Measurements from ENCODE around the gene CBY2. TPM values are rescaled to one million over a fixed set of nuclear protein-coding genes. Genes with fewer than 3 reads are reported as not detected.

Gene CBY2
- total RNA-seq, 1 experiment from 2014 or later = not detected

DNA sequence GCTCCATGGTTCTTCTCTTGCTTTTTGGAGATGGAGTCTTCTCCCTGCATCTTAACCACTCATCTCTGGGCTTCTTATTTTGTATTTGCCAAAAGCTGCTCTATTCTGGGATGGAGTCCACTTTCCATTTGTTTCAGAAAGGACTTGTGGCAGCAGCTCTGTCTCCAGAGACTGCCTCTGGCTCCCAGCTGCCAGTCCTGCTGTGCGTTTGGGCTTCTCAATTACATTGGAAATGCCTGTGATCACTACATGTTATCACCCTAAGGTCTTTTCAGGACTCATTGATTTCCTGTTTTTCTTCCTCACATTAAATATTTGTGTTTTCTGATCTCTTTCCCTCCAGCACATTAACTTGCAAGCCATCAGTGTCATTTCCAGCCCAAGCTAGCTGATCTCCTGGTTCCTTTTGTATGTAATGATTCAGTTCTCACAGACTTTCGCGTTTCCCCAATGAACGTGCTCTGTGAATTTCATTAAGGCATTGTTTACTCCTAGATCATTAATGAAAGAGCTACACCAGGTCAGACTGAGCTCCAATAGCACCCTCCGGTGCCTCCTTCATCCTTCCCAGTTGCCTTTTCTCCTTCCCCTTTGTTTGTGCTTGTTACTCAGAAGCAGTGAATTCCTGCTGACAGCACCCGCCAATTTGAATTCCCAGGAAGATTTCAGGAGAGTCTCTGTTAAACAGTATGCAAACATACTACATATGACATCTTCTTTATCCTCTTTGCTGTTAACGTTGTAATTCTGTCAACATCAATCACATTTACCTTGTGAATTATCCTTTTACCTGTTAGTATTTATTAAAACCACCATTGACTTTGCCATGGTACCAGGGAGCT lies 3.0 kb downstream of the CBY2 start:
- TF ChIP-seq EZH2 (IDR thresholded peaks at IDR 0.05; ENCODE audit: low read length, unreplicated experiment) = no peak
- no peak for TF ChIP-seq EZH2phosphoT487 (IDR thresholded peaks at IDR 0.05; ENCODE audit: borderline replicate concordance, low read length)
- TF ChIP-seq, protein P1, sequence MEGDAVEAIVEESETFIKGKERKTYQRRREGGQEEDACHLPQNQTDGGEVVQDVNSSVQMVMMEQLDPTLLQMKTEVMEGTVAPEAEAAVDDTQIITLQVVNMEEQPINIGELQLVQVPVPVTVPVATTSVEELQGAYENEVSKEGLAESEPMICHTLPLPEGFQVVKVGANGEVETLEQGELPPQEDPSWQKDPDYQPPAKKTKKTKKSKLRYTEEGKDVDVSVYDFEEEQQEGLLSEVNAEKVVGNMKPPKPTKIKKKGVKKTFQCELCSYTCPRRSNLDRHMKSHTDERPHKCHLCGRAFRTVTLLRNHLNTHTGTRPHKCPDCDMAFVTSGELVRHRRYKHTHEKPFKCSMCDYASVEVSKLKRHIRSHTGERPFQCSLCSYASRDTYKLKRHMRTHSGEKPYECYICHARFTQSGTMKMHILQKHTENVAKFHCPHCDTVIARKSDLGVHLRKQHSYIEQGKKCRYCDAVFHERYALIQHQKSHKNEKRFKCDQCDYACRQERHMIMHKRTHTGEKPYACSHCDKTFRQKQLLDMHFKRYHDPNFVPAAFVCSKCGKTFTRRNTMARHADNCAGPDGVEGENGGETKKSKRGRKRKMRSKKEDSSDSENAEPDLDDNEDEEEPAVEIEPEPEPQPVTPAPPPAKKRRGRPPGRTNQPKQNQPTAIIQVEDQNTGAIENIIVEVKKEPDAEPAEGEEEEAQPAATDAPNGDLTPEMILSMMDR (conservative IDR thresholded peaks at IDR 0.05; ENCODE audit: low read depth, low read length) = no peak
- Histone ChIP-seq H3K36me3 (ENCODE audit: low read depth, low read length) (no peaks in the 10 kb centered on the region), H3K9ac (ENCODE audit: low read length) (no peak overlapping the region), H3K9me2 (replicated peaks; ENCODE audit: low read length) (no peaks in the 10 kb centered on the region), H3K27ac (ENCODE audit: low read length) (no peak overlapping the region), H2AFZ (ENCODE audit: low read length) (no peak overlapping the region), H3K4me3 (ENCODE audit: low read length) (no peak overlapping the region), H3K4me2 (ENCODE audit: low read length) (no peak overlapping the region), H3K9me3 (ENCODE audit: low read length) (no peaks in the 10 kb centered on the region), H3K79me2 (ENCODE audit: low read length) (no peaks in the 10 kb centered on the region), H4K20me1 (ENCODE audit: low read length) (no peaks in the 10 kb centered on the region), H3K27me3 (ENCODE audit: low read length) (no peaks in the 10 kb centered on the region), H3F3A (ENCODE audit: low read length, unreplicated experiment) (no peaks in the 10 kb centered on the region), H3K4me1 (ENCODE audit: insufficient read depth, low read length) (no peaks in the 10 kb centered on the region)
- POLR2A ChIA-PET (ENCODE audit: unreplicated experiment) = interaction anchor here (0.6 kb wide), 1 partner anchor 23 kb away, joined by 11 read pairs; no protein-coding TSS in a partner anchor
- CTCF ChIA-PET = no interaction called here
- no peak for ATAC-seq
- intact Hi-C loops (cut with micrococcal nuclease) = no loop called here
- BruUV-seq (replicated peaks) = no TSS peak
- no peak for DNase-seq

DNA sequence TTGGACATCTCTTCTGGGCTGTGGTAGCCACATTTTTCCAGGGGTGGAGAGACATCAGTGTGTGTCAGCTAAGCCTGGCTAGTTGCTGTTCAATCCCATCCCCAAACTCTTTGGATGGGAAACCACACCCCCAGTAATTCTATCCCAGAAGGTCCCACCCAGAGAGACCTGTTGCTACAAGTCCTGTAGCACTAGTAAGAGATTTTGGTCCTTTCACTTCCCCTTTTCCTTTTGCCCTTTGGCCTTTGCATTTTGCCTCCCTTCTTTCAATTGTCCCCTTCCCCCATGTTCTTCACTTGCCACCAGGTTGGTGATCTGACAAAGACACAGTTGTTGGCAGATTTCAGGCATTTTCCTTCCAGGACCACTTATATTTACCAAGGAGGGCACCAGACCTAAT lies 3.8 kb downstream of the CBY2 start:
- DNase-seq (no peak), ATAC-seq (no peak)
- H3K9me3 ChIP-seq (ENCODE audit: low read length) = no peaks in the 10 kb centered on the region
- no peaks in the 10 kb centered on the region for H3K79me2 ChIP-seq (ENCODE audit: low read length)
- ChIA-PET POLR2A (ENCODE audit: unreplicated experiment) (no interaction called here), CTCF (no interaction called here)
- TF ChIP-seq EZH2phosphoT487 (IDR thresholded peaks at IDR 0.05; ENCODE audit: borderline replicate concordance, low read length) (no peak), EZH2 (IDR thresholded peaks at IDR 0.05; ENCODE audit: low read length, unreplicated experiment) (no peak)
- TF ChIP-seq, protein P1 (conservative IDR thresholded peaks at IDR 0.05; ENCODE audit: low read depth, low read length) = no peak
- no peaks in the 10 kb centered on the region for H4K20me1 ChIP-seq (ENCODE audit: low read length)
- no peak overlapping the region for H3K9ac ChIP-seq (ENCODE audit: low read length)
- H3K4me1 ChIP-seq (ENCODE audit: insufficient read depth, low read length) = no peaks in the 10 kb centered on the region
- no peak overlapping the region for H3K27ac ChIP-seq (ENCODE audit: low read length)
- H3K27me3 ChIP-seq (ENCODE audit: low read length) = no peaks in the 10 kb centered on the region
- intact Hi-C loops (cut with micrococcal nuclease) = no loop called here
- H3K4me3 ChIP-seq (ENCODE audit: low read length) = no peak overlapping the region
- H3K4me2 ChIP-seq (ENCODE audit: low read length) = no peak overlapping the region
- H3K9me2 ChIP-seq (replicated peaks; ENCODE audit: low read length) = no peaks in the 10 kb centered on the region
- no peaks in the 10 kb centered on the region for H3F3A ChIP-seq (ENCODE audit: low read length, unreplicated experiment)
- H2AFZ ChIP-seq (ENCODE audit: low read length) = no peak overlapping the region
- no peaks in the 10 kb centered on the region for H3K36me3 ChIP-seq (ENCODE audit: low read depth, low read length)
- BruUV-seq (replicated peaks) = no TSS peak

DNA sequence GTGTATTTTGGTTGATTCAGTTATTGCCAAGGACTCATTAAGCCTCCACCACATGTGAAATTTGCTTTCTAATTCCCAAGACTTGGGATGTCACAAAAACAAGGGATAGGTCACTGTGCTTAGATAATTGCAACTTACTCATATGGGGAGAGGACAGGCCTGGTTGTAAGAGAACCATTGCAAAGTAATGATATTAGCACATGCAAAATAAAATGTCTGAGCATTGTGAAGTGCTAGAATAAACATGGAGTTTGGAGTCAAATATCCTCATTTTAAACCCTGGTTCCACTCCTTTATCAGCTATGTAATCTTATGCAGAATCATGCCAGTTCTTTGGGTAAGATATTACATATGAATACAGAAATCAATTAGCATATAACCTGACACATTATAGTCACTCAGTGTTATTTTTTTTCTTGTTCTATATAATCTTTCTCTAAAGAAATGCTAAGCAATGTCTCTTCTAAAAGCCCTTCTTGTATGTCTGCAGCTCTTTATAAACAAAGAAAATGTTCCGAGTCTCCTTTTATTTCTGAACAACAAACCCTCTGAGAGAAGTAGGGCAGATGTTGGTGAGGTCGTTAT lies 5.5 kb downstream of the CBY2 start:
- Histone ChIP-seq H3K4me1 (ENCODE audit: insufficient read depth, low read length) (no peaks in the 10 kb centered on the region), H3K36me3 (ENCODE audit: low read depth, low read length) (no peaks in the 10 kb centered on the region), H3K27me3 (ENCODE audit: low read length) (no peaks in the 10 kb centered on the region), H3F3A (ENCODE audit: low read length, unreplicated experiment) (no peaks in the 10 kb centered on the region), H3K9ac (ENCODE audit: low read length) (no peak overlapping the region), H3K9me2 (replicated peaks; ENCODE audit: low read length) (no peaks in the 10 kb centered on the region), H2AFZ (ENCODE audit: low read length) (no peak overlapping the region), H3K27ac (ENCODE audit: low read length) (no peak overlapping the region), H3K4me2 (ENCODE audit: low read length) (no peak overlapping the region), H3K9me3 (ENCODE audit: low read length) (no peaks in the 10 kb centered on the region), H4K20me1 (ENCODE audit: low read length) (no peaks in the 10 kb centered on the region), H3K4me3 (ENCODE audit: low read length) (no peak overlapping the region), H3K79me2 (ENCODE audit: low read length) (no peaks in the 10 kb centered on the region)
- no peak for DNase-seq
- no peak for ATAC-seq
- POLR2A ChIA-PET (ENCODE audit: unreplicated experiment) = no interaction called here
- intact Hi-C loops (cut with micrococcal nuclease) = no loop called here
- CTCF ChIA-PET = no interaction called here
- TF ChIP-seq EZH2 (IDR thresholded peaks at IDR 0.05; ENCODE audit: low read length, unreplicated experiment) = no peak
- TF ChIP-seq EZH2phosphoT487 (IDR thresholded peaks at IDR 0.05; ENCODE audit: borderline replicate concordance, low read length) = no peak
- TF ChIP-seq, protein P1 (conservative IDR thresholded peaks at IDR 0.05; ENCODE audit: low read depth, low read length) = no peak
- no TSS peak for BruUV-seq (replicated peaks)
